Activated CD4-positive, alpha-beta T cell treated with anti-CD3 and anti-CD28 coated beads for 4 hours (primary cell): ENCODE results near the gene IDUA.
"Not testable (repeated sequence)": the region's sequence is repeated elsewhere in the genome, so short reads cannot be mapped to it uniquely, and the experiment has no call there.

Experiments
- DNase-seq, 2 donors: peaks; one replicate each; pipeline ENCODE4 v3.0.0-alpha.2; 2020

IDUA gene

DNA sequence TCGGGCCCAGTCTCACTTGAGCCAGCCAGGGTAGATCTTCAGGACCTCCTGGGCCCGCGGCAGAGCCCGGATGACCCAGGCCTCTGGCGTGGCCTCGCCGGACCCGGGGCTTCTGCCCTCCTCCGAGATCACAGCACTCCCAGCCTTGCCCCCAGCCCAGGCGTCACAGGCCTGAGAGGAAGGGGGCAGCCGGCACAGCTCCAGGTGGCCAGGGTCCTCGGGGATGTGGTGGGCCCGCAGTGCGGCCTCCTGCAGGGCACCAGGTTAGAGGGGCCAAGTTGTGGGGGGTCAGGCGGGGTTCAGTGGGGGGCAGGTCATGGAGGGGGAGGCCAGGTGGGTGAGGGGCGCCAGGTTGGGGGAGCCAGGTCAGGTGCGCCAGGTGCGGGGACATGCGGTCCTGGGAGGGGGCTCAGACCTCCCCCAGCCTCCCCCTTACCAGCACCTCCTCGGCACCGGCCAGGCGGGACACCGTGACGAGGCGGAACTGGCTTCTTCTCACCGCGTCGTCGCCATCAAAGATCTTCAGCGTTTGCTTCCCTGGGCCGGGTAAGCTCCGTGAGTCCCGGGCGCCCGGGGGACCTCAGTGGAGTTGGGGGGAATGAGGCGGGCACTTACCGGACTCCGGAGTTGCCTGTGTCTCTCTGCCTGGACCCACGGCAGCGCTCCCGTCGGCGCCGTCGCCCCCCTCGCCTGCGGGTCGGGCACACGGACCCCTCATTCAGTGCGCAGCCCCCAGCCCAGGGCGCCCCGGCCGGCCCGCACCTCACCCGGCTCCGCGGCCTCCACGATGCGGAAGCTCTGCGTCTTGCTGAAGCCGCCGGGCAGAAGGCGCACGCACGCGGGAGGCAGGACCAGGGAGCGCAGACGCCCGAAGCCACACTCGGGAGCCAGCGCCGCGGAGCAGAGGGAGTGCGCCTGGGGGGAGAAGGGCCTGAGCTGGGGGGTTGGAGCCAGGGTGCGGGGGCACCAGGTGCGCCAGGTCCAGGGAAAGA is 19.4 kb upstream of the IDUA start:
- no peak for DNase-seq

- no peak for DNase-seq
These were observed 18.6 kb upstream of the IDUA start for GRCh38 chr4:968221-968620.

DNA sequence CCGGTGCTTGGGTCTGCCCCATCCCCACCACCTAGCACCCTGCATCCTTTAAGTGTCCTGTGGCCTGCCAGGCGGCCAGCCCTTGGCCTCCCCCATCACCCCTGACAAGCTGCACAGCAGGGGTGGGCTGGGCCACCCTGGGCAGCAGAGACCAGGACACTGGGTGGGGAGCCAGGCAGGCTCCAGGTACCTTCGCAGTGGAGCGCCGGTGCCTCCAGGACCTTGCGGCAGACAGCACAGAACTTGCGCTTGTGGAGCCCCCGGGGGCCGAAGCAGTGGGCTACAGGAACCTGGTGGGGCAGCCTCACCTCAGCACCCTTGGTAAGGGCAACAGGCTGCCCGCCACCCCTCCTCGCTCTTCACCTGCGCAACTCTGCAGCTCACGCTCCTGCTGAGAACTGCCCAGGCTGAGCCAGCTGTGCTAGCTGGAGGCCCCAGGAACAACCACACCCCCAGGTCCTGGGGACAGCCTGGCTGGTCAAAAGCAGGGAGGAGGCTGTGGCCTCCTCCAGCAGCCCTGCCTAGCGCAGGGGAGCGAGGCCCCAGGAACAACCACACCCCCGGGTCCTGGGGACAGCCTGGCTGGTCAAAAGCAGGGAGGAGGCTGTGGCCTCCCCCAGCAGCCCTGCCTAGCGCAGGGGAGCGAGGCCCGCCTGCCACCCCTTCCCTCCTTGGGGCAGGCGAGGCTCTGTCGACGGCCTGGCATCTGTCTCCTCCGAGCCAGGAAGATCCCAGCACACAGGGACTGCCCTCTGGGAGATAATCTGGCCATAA is 18.0 kb upstream of the IDUA start:
- DNase-seq, result no peak

DNA sequence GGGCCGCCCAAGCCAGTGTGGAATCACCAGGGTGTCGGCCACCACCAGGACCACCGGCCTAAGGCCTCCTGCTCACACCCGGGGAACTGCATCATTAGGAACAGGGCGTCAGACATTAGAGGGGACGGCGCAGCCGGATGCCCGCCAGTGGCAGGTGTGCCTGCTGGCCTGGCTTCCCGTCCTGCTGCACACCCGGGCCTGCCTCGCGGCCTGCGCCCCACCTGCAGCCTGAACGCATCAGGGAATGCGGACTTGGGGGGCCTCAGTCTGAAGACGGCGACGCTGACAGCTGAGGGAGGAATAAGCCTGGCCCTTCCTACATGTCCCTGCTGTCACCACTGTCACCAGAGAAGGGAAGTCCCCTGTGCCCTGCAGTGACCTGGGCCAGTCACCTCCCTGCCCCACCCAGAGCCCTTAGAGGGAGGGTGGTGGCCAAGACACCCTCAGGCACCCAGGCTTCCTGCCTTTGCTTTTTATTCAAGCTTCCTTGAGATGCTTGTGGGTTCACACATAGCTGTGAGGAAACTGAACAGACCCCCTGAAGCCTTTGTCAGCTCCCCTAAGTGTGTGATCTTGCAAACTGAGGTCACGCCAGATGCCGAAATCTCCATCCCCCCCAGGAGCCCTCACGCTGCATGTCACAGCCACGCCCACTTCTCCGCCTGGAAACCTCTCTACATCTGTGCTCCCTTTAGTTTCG is 16.6 kb upstream of the IDUA start:
- DNase-seq, result no peak

- DNase-seq, result no peak
These were observed 15.9 kb upstream of the IDUA start for GRCh38 chr4:970854-971520.

DNA sequence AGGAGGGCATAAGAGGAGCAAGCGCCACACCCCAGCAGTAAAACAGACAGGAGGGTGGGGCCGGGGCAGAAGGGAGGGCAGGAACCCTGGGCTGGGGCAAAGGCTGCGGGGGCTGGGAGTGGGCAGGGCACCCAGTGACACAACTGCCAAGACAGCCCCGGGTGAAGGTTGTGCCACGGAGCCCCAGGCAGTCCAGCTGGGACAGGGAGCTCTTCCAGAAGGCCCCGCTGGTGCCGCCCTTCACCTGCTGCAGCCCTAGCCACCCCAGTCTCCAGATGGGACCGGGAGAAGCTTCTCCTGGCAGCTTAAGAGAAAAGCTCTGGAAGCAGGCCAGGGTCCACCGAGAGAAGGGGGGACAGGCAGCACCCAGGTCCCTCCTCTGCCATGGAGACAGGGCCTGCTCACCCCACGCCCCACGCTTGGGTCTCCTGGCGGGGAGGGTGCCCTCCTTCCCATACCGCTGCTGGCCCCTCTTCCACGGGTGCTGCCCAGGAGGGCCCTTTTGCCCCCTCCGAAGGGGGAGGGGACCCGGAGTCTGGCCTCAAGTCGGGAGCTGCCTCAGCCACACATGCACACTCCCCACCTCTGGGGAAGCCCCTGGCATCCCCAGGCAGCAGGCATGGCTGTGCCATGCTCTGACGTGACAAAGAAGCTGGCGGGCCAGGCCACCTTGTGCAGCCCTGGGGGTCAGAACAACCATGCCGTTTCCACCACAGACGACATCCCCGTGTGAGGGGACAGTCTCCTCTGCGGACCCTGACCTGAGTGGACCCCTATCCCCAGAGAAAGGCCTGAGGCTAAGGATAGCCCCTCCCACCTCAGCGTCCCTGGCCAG is 15.0 kb upstream of the IDUA start:
- DNase-seq, result no peak

DNA sequence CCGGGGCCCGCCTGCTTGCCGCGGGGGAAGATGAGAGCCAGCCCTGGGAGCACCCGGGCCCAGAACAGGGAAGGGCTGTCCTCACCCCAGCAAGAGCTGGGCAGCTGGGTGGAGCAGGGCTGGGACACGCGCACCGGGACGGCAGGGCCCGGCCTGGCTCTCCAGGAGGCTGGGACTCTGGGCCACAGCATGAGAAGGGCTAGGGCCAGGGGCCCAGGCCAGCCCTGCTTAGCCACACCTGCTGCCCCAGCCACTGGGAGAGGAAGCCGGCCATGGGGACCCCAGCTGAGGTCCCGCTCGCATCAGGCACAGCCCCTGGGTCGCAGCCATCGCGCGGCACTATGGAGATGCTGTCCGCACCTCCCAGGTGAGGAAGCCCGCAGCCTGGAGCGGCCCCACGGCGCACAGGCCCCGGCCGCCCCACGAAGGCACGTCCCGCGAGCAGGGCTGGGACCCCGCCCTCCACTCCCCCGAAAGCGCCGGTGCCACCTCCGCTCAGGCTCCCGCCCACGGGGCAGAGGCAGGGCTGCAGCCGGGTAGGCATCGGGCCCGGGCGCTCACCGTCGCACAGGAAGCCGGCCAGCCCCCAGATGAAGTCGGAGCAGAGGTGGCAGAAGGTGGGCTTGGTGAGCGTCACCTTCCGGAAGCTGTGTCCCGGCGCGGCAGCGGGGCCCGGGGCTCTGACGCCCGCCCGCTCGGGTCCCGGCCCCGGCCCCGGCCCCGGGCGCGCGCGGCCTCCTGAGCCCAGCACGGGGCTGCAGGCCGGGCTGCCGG is 14.0 kb upstream of the IDUA start:
- peak; percentile 73 to 82 for DNase-seq

DNA sequence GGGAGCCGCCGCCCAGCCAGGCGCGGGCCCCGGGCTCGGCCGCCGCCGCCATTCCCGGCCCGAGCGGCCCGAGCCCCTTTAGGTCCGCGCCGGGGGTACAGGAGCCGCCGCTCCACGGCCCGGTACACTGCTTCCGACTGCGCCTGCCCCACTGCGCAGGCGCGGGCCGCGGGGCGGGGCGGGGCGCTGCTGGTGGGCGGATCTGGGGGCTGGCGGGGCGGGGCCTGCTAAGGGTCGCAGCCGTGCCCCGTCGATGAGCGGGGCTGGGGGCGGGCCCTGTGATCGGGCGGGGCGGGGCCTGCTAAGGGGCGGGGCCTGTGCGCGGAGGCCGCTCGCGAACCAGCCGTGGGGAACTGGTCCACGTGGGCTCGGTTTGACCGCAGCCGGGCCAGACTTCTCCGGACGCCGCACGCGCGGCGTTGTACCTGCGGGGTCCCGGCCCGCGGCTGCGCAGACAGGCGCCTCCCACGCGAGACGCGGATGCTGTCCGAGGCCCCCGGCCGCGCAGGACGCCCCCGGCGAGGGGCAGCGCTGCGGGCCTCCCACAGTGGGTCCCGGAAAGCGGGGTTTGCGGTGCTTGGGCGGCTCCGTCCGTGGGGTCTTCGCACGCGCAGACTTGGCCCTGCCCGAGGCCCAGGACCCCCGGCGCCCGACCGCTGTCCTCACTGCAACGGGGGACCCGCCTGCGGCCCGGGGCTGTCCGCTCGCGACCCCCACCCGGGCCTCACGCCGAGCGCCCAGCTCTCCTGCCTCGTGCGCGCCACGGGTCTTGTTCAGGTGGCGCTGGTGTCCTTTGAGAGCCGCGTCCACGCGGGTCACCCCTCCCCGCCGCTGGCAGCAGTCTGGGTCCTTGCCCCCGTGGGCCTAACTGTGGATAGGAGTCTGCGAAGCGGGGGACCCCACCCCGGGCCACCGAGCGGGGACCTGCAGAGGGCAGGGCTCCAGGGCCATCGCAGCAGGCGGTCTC is 13.1 kb upstream of the IDUA start, which contains the start of gene DGKQ:
TSS of gene DGKQ (minus strand) at position 139 of the 967 bp plus-strand sequence. CDS start at position 52, 87 bp downstream.
- peak; percentile 87 to 89 for DNase-seq

DNA sequence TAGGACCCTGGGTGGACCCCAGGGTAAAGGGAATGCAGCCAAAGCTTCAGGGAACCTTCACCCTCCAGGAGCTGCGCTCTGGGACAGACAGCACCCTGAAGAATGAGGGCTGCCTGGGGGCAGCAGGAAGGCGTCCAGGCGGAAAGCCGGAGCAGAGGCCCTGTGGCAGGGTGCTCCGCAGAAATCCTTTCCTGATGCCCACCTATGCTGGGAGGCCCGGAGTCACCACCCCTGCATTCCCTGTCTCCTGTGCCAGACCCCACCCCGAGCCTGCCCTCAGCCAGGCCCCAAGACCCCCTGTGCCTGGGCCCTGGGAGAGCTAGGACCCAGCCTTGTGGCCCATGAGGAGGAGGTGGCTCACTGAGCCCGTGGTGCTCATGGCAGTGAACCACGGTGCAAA is 12.2 kb upstream of the IDUA start:
- no peak for DNase-seq

GRCh38 chr4:976016-976415 is 10.8 kb upstream of the IDUA start:
- not testable (repeated sequence) for DNase-seq

GRCh38 chr4:978957-979701 is 7.7 kb upstream of the IDUA start:
- DNase-seq, result no peak

DNA sequence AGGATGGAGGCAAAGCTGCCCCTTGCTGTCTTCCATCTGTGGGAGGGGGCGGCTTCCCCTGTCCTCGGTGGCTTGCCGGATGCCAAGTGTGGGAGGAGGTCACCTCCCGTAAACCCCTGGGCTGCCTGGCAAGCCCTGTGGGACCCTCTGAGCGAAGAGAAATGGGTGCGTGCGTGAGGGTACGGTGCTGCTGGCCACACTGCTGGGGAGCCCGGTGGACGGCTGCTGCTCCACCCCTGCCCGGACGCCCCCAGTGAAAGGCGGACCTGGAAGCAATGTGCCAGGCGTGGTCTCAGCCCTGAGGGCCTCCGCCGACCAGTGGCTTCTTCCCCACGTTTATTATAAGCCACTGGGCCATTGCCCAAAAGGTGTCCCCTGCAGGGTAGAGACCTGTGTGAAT is 4.6 kb upstream of the IDUA start:
- DNase-seq, result no peak

- DNase-seq, result no peak
These were observed 4.0 kb upstream of the IDUA start for GRCh38 chr4:982814-983213.

DNA sequence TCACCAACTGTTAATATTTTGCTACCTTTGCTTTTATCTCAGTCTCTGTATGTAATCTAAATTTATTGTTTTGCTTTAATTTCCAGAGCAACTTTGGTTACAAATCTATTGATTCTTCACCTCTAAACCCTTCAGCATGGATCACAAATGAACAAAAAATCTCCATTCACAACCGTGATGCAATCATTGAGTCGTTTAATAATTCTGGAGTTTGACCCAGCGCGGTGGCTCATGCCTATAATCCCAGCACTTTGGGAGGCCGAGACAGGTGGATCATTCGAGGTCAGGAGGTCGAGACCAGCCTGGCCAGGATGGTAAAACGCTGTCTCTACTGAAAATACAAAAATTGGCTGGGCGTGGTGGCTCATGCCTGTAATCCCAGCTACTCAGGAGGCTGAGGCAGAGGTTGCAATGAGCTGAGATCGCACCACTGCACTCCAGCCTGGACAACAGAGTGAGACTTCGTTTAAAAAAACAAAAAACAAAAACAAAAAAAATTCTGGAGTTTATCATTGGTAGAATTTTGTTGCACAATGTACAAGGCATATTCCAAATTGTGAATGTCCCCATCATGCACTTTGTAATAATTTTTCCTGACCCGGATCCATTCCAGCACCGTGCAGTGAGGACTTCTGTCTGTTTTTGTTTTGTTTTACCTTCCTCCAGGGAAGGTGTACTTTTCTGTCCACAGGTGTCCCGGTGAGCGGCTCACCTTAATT is 2.3 kb upstream of the IDUA start:
- DNase-seq, result no peak

- peak; percentile 70 to 71 for DNase-seq
These were observed 1.6 kb upstream of the IDUA start for GRCh38 chr4:985123-985830.

GRCh38 chr4:986428-986878 is 391 bp upstream of the IDUA start:
- DNase-seq, result no peak
